DMS153 (cell line): ENCODE data around the gene GGNBP2.

Source experiments
- DNase-seq: peaks from one replicate; lab custom pipeline; 2025; lab: John Stamatoyannopoulos, UW

The GGNBP2 gene

GRCh38 chr17:36632916-36633771, 88.4 kb downstream of the GGNBP2 start:
- DNase-seq, result no peak
